Medulla oblongata (tissue), 1 donor: ENCODE results near the gene MID1.

Experiments used
- DNase-seq: peaks from one replicate; pipeline ENCODE4 v3.0.0-alpha.2; 2015; ENCODE audit errors: extremely low spot score

Gene MID1, protein sequence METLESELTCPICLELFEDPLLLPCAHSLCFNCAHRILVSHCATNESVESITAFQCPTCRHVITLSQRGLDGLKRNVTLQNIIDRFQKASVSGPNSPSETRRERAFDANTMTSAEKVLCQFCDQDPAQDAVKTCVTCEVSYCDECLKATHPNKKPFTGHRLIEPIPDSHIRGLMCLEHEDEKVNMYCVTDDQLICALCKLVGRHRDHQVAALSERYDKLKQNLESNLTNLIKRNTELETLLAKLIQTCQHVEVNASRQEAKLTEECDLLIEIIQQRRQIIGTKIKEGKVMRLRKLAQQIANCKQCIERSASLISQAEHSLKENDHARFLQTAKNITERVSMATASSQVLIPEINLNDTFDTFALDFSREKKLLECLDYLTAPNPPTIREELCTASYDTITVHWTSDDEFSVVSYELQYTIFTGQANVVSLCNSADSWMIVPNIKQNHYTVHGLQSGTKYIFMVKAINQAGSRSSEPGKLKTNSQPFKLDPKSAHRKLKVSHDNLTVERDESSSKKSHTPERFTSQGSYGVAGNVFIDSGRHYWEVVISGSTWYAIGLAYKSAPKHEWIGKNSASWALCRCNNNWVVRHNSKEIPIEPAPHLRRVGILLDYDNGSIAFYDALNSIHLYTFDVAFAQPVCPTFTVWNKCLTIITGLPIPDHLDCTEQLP

GRCh38 chrX:10620121-10620699 is at the start of gene MID1:
Gene MID1, minus strand, starts transcription at chrX:10620585. Its CDS starts 53,038 bp downstream, at chrX:10567547.
- peak; percentile 51 for DNase-seq

GRCh38 chrX:10667143-10667542 is 46.8 kb upstream of the MID1 start:
- DNase-seq: no peak

GRCh38 chrX:10666102-10666501 is 45.7 kb upstream of the MID1 start:
- DNase-seq: no peak

DNA sequence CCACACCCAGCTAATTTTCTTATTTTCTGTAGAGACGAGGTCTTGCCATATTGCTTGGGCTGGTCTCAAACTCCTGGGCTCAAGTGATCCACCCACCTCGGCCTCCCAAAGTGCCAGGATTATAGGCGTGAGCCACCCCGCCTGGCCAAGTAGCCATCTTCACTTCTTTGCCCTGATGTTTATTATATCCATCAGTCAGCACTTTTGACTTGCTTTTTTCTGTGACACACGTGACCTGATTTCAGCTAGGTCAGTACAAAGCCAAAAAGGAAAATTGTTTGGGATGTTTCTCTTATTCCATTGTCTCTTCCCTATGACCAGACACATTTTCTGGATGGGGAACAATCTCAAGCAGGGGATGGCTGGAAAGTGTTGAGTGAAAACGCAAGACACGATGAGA is 45.3 kb upstream of the MID1 start:
- DNase-seq: no peak

GRCh38 chrX:10660171-10660570 is 39.8 kb upstream of the MID1 start:
- DNase-seq: no peak

DNA sequence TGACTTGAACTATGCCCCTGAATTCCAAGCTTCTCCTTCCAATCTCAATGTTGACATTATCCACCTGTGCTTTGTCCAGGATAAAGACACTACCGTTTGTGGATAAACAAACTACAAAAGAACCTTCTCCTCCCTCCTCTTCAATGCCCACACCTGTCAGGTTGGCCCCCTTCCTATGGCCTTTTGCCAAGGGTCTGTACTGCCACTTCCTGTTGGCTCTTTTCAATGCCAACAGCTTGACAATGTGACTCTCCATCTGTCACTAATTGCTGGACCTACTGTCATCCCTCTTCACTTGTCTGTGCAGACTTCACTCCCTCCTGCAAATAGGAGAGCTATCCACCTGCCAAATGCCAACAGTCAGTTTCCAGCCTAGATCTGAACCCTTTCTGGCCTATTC is 35.8 kb upstream of the MID1 start:
- no peak for DNase-seq

GRCh38 chrX:10654960-10655359 is 34.6 kb upstream of the MID1 start:
- no peak for DNase-seq

- no peak for DNase-seq
Measured at GRCh38 chrX:10653302-10653701, 32.9 kb upstream of the MID1 start.

GRCh38 chrX:10649265-10649664 is 28.9 kb upstream of the MID1 start:
- DNase-seq: no peak

DNA sequence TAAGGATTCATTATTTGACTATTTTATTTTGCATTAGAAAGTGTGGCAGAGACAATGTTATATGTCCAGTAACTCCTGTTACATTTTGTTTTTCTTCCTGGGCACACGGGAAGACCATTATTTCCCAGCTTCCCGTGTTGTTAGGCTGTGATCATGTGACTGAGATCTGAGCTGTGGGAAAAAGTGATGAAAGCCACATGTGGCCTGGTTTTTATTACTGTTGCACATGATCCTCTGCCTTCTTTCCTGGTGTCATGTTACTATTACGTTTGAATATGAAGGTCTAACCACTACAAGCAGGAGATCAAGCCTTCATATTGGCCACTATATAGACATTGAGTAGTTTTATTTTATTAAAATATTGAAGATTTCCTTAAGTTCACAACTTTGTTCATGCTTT is 28.2 kb upstream of the MID1 start:
- no peak for DNase-seq

DNA sequence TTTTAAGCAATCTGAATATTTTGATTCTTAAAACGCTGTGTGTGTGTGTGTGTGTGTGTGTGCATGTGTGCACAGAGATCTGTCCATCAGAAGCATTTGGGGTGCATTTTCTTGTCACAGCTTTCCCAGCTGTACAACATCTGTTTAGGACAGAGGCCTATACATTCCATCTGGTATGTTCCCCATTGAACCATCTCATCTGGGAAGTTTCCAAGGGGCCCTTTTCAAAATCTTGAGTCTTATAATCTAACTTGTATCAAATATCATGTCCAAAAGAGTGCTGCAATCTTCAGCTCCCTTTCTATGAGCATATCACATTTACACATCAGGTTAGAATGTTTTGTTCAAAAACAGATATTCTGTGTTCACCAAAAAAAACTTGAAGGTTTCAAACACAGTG is 16.5 kb upstream of the MID1 start:
- no peak for DNase-seq

DNA sequence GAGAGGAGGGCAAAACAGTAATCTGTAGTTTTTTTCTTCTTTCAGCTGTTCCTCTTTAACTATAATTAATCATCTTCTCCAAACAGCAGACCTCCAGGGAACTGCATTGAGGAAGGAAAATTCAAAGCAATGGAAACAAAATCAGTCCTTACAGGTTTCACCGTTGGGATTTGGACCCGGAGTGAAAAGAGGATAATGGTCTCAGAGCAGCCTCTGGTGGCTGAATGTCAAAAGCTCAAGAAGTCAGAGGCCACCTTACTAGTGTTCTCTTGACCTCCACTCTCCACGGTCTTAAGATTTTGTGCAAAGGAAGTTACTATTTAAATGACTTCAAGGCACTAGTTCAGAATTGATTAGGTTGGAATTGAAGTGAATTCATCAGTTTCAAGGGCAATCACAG is 16.0 kb upstream of the MID1 start:
- DNase-seq: peak; percentile 68

GRCh38 chrX:10634392-10635161 is 14.2 kb upstream of the MID1 start:
- DNase-seq: no peak

DNA sequence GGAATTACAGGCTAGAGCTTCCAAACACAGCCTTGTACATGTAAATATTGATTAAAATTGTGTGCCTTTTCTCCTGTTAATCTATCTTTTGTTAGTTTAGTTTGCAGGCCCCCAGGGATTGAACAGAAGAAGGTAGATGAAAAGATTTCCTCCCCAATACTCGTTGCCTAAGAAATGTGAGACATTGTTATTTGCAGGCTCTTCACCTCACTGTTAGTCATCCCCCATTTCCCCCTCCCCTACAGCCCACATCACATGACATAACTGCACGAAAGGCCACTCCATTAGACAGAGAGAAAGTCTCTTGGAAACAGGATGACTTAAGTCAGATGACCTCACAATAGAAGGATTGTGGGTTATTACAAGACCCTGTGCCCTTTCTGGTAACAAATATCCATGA is 13.3 kb upstream of the MID1 start:
- peak; percentile 63 for DNase-seq

- no peak for DNase-seq
Measured at GRCh38 chrX:10631416-10632145, 11.2 kb upstream of the MID1 start.

DNA sequence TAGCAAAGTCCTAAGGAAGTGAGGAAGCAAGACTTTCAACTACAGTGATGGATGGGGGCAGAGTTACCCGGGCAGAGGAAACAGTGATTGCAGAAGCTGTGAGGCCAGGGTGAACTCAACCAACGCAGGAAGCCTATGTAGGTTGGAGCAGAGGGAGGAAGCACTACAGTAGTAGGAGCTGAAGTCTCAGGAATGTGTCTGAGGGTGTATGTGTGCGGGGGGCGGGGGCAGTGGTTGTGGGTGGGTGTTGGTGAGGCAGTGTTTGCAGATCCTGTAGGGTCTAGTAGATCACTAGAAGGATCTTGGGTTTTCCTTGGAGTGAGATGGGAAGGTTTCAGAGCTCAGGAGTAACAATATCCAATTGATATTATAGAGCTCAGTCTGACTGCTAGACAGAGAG is 9.9 kb upstream of the MID1 start:
- no peak for DNase-seq

GRCh38 chrX:10629905-10630304 is 9.5 kb upstream of the MID1 start:
- no peak for DNase-seq

DNA sequence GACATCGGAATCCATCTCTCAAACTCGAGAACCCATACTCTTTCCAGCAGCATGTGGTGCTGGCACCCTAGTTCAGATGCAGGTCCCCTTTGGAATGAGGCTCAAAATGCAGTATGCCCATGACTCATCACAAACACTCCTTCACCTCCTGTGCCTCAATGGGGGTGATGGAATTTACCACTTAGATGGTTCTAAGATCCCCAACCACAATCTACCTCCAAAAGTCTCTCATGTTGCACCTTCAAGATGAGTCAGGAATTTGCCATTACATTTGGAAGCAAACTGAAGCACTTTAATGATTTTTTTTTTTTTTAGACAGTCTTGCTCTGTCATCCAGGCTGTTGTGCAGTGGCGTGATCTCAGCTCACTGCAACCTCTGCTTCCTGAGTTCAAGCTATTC is 8.5 kb upstream of the MID1 start:
- no peak for DNase-seq

DNA sequence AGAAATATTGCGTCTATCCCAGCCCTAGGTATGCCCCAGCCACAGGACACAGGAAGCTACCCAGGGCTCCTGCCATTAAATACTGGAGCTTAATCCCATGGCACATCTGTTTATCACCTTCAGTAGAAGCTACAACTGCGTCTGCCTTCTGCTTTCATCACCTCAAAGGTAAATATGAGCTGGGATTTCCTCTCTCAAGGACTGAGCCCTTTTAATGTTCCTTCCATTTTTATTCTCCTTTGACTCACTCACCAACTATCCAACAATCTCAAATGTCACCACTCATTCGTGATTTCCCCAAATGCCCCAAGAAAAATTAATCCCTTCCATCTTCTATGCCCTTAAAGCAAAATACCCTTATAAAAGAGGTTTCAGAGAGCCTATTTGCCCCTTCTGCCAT is 1.8 kb upstream of the MID1 start:
- no peak for DNase-seq

GRCh38 chrX:10619425-10620046 is 849 bp downstream of the MID1 start:
- no peak for DNase-seq

GRCh38 chrX:10618961-10619360 is 1.4 kb downstream of the MID1 start:
- DNase-seq: no peak
